CD4-positive, CD25-positive, alpha-beta regulatory T cell (primary cell): ENCODE measurements around the gene FAM13C. TPM values are rescaled to one million over a fixed set of nuclear protein-coding genes. Genes with fewer than 3 reads are reported as not detected.

Experiments used
- ATAC-seq, 2 donors: fragments of 150-1000 bp; cut with Tn5 transposase; one replicate each; pipeline ENCODE4 v1.10.0; 2021; ENCODE audit warnings: low read depth in 2 of 2, moderate number of reproducible peaks in 2 of 2, moderate library complexity in 1 of 2
- DNase-seq, 3 donors: peaks; one replicate each; pipeline versions ENCODE4 v3.0.0 to v3.0.0-alpha.2; 2012 to 2022; ENCODE audit warnings: mixed read lengths in 1 of 3
- H3K27ac ChIP-seq: one replicate; pipeline ENCODE4 v1.7.0; 2013; ENCODE audit warnings: mild to moderate bottlenecking, low read length; ENCODE audit not compliant: insufficient read depth, poor library complexity, severe bottlenecking
- H3K27me3 ChIP-seq: one replicate; pipeline ENCODE4 v1.7.0; 2013; ENCODE audit warnings: low read length; ENCODE audit not compliant: control insufficient read depth, insufficient read depth
- H3K36me3 ChIP-seq: one replicate; pipeline ENCODE4 v1.7.0; 2013; ENCODE audit warnings: mild to moderate bottlenecking, low read length, moderate library complexity; ENCODE audit not compliant: control insufficient read depth, insufficient read depth
- H3K4me1 ChIP-seq: 2 replicates; pipeline ENCODE4 v1.7.0; 2013; ENCODE audit warnings: mild to moderate bottlenecking, low read length; ENCODE audit not compliant: insufficient read depth, control insufficient read depth, poor library complexity, severe bottlenecking
- H3K4me3 ChIP-seq: one replicate; pipeline ENCODE4 v1.7.0; 2013; ENCODE audit warnings: low read depth, mild to moderate bottlenecking, low read length, moderate library complexity
- H3K9me3 ChIP-seq, 2 experiments: 1 replicate in 1 of 2; 2 replicates in 1 of 2; pipeline ENCODE4 v1.7.0; 2013; ENCODE audit warnings: low read length in 2 of 2, mild to moderate bottlenecking in 1 of 2, moderate library complexity in 1 of 2; ENCODE audit not compliant: control insufficient read depth in 2 of 2
- H3K27ac Mint-ChIP-seq, 3 donors: one replicate each; pipeline ENCODE4 v1.8.0; 2020 to 2022; ENCODE audit warnings: mild to moderate bottlenecking in 3 of 3, mixed read lengths in 3 of 3, moderate library complexity in 2 of 3
- H3K27me3 Mint-ChIP-seq: one replicate; pipeline ENCODE4 v1.8.0; 2022; ENCODE audit warnings: mild to moderate bottlenecking, mixed read lengths
- H3K36me3 Mint-ChIP-seq: one replicate; pipeline ENCODE4 v1.8.0; 2020; ENCODE audit warnings: mixed read lengths
- H3K4me1 Mint-ChIP-seq, 4 donors: one replicate each; pipeline ENCODE4 v1.8.0; 2020 to 2022; ENCODE audit warnings: mixed read lengths in 4 of 4, mild to moderate bottlenecking in 1 of 4
- H3K4me3 Mint-ChIP-seq, 4 donors: one replicate each; pipeline ENCODE4 v1.8.0; 2020 to 2022; ENCODE audit warnings: mild to moderate bottlenecking in 4 of 4, mixed read lengths in 4 of 4, moderate library complexity in 3 of 4
- H3K9me3 Mint-ChIP-seq, 7 donors: one replicate each; pipeline ENCODE4 v1.8.0; 2020 to 2022; ENCODE audit warnings: mixed read lengths in 7 of 7, mild to moderate bottlenecking in 3 of 7, moderate library complexity in 2 of 7
- polyA plus RNA-seq, 4 donors: library from polyadenylated mRNA; unstranded; fragments of 300-500 nt; fragmentation: Illumina TruSeq; gene quantifications; one replicate each; pipeline ENCODE4 v1.2.3, GENCODE V29; 2021
- total RNA-seq: library from RNA; stranded (reverse); gene quantifications from one replicate; pipeline ENCODE4 v1.2.3, GENCODE V29; 2022

Gene FAM13C
- total and polyA plus RNA-seq, 5 donors from 2014 or later: not detected

DNA sequence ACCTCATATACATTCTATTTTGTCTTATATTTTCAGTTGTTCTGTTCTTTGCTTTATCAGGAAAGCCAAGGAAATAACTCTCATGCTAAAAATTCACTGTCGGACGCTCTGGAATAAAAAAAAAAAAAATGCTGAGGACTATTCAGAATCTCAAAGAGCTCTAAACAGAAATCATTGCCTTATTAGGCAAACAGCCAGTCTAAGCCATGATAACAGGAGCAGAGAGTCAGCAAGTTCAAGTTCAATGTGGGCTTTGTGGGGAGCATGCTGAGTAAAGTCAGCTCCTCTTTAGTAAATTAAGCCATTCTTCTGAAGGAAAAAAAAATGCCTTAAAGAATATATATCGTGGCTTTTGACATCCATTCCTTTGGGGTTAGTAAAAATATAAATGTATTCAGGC lies 13.6 kb upstream of the FAM13C start:
- no peaks in the 10 kb centered on the region for H3K9me3 ChIP-seq
- H3K9me3 Mint-ChIP-seq: peaks cover 0 to 2% (median 0%) of the 10 kb centered on the region in 7 donors
- DNase-seq: no peak

DNA sequence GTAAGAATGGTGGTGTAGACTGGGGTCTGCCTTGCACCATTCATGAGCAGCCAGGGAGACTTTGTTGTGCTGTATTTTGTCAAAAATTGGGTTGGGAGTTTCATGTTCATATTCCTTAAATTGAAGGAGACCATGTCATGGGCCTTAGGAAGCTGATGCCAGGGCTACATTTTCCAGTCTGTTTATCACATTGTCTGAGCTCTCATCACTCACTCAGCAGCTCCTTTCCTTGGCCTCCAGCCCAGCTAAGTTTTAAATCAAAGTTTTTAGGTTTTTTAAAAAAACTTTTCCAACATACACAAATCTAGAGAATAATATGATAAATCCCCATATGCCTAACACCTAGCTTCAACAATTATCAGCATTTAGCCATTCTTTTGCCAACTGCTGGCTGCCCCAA lies 12.6 kb upstream of the FAM13C start:
- Histone ChIP-seq H3K4me1 (no peaks in the 10 kb centered on the region), H3K4me3 (no peak overlapping the region), H3K9me3 (no peaks in the 10 kb centered on the region), H3K36me3 (no peaks in the 10 kb centered on the region), H3K27me3 (peaks cover 2% of the 10 kb centered on the region), H3K27ac (no peak overlapping the region)
- no peaks in the 10 kb centered on the region for H3K4me1 Mint-ChIP-seq
- H3K27ac Mint-ChIP-seq: no peak overlapping the region
- no peaks in the 10 kb centered on the region for H3K36me3 Mint-ChIP-seq
- DNase-seq (no peak), ATAC-seq (no peak)
- H3K27me3 Mint-ChIP-seq: peaks cover 5% of the 10 kb centered on the region
- H3K9me3 Mint-ChIP-seq: peaks cover 0 to 2% (median 0%) of the 10 kb centered on the region in 7 donors
- H3K4me3 Mint-ChIP-seq: no peak overlapping the region

More for the DNA sequence above, 13.6 kb upstream of the FAM13C start:
- H3K36me3 Mint-ChIP-seq: no peaks in the 10 kb centered on the region
- H3K27ac ChIP-seq: no peak overlapping the region
- ATAC-seq: no peak
- no peak overlapping the region for H3K4me3 ChIP-seq
- H3K27ac Mint-ChIP-seq: no peak overlapping the region
- no peaks in the 10 kb centered on the region for H3K4me1 ChIP-seq
- H3K4me1 Mint-ChIP-seq: no peaks in the 10 kb centered on the region
- no peaks in the 10 kb centered on the region for H3K36me3 ChIP-seq
- peaks cover 5% of the 10 kb centered on the region for H3K27me3 Mint-ChIP-seq
- no peak overlapping the region for H3K4me3 Mint-ChIP-seq
- peaks cover 2% of the 10 kb centered on the region for H3K27me3 ChIP-seq

DNA sequence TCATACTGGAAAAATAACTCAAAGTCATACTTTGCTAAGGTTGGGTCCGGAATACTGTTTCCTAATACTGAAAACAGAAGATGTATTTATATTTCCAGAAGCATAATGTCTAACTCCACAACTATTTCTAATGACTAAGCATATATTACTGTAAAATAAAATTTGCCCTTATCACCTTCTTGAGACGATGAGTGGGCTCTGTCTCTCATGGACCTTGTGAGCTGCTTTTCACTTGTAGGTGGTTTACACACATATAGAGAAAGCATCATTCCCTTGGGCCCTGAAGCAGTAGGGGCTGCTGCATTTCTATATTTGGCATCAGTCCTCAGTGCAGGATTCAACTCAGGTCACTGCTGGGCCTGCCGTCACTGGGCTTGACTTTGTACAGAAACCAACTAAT lies 10.7 kb upstream of the FAM13C start:
- Histone ChIP-seq H3K27ac (no peak overlapping the region), H3K4me1 (no peaks in the 10 kb centered on the region), H3K4me3 (no peak overlapping the region), H3K9me3 (no peaks in the 10 kb centered on the region), H3K36me3 (no peaks in the 10 kb centered on the region), H3K27me3 (no peaks in the 10 kb centered on the region)
- Mint-ChIP-seq H3K4me3 (no peak overlapping the region), H3K9me3 (peaks cover 0 to 2% (median 0%) of the 10 kb centered on the region in 7 donors), H3K27me3 (peaks cover 5% of the 10 kb centered on the region), H3K4me1 (no peaks in the 10 kb centered on the region), H3K27ac (no peak overlapping the region), H3K36me3 (no peaks in the 10 kb centered on the region)
- no peak for ATAC-seq
- no peak for DNase-seq

DNA sequence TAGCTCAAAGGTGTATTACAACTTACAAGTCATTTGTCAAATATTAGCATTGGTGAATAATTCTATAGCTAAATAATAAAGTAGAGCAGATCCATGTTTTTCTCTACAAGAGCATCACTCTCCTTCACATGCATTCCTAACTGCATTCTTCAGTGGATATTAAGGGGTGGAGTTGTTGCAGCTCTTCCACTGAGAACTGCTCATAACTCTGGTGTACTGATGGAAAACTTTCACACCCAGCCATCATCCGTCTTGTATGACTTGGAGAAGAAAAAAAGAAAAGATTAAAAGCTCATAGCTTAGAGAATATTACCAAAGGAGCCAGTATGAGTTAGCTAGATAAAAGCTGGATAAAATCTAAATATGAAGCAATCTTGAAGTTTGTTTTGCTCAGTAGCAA lies 10.2 kb upstream of the FAM13C start:
- ATAC-seq: no peak
- Histone ChIP-seq H3K9me3 (no peaks in the 10 kb centered on the region), H3K4me1 (no peaks in the 10 kb centered on the region), H3K27me3 (no peaks in the 10 kb centered on the region), H3K27ac (no peak overlapping the region), H3K4me3 (no peak overlapping the region), H3K36me3 (no peaks in the 10 kb centered on the region)
- Mint-ChIP-seq H3K4me1 (no peaks in the 10 kb centered on the region), H3K4me3 (no peak overlapping the region), H3K27ac (no peak overlapping the region), H3K27me3 (peaks cover 5% of the 10 kb centered on the region), H3K9me3 (peaks cover 0 to 2% (median 0%) of the 10 kb centered on the region in 7 donors), H3K36me3 (no peaks in the 10 kb centered on the region)
- DNase-seq: no peak

DNA sequence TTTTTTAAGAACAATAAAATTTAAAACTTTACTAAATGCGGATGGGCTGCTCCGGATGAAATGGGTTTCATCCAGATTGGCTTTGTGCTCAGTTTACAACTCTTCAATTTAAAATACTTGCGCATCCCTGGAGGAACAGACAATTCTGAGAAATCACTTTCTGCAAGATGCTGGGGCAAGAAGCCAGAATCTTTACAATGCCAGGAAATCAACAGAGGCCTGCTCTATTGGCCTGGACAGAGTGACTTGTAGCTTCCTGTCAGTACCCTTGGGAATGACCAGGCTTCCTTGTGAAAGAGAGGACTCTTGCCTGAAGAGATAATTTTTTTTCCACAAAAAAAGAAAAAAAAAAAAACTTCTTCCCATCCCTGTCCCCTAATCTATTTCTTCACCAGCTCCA lies 3.9 kb upstream of the FAM13C start:
- ATAC-seq: no peak
- H3K27ac ChIP-seq: no peak overlapping the region
- DNase-seq: no peak
- H3K36me3 Mint-ChIP-seq: no peaks in the 10 kb centered on the region
- H3K4me3 ChIP-seq: no peak overlapping the region
- H3K27ac Mint-ChIP-seq: no peak overlapping the region
- H3K27me3 ChIP-seq: peaks cover 6% of the 10 kb centered on the region
- H3K9me3 ChIP-seq: no peaks in the 10 kb centered on the region
- H3K9me3 Mint-ChIP-seq: no peaks in the 10 kb centered on the region
- no peaks in the 10 kb centered on the region for H3K36me3 ChIP-seq
- peaks cover 0 to 6% (median 2%) of the 10 kb centered on the region in 4 donors for H3K4me1 Mint-ChIP-seq
- H3K4me1 ChIP-seq: no peaks in the 10 kb centered on the region
- H3K4me3 Mint-ChIP-seq: no peak overlapping the region
- peaks cover 17% of the 10 kb centered on the region for H3K27me3 Mint-ChIP-seq

DNA sequence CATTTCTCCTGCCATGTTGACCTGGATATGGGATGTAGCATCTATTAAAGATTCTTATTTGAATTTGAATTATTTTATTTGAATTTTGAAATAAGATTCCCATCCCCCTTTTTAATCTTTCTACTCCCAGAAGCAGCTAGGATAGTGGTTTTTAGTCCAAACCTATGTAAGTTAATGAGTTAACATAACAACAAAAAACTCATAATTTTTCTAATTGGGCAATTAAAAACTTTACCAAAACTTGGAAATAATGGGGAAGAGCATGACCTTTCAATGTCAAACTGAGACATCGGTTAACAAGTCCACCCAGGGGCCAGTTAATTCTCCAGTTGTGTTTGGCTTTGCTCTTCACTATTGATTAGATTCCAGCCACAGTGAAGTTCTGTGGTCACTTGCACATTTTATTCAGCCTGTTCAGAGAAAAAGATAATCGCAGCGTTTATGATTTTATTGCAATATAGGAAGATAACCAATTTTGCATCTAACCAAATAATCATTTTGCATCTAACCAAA lies 1.2 kb upstream of the FAM13C start:
- no peaks in the 10 kb centered on the region for H3K9me3 ChIP-seq
- no peak overlapping the region for H3K27ac ChIP-seq
- no peak overlapping the region for H3K4me3 ChIP-seq
- ATAC-seq (no peak), DNase-seq (no peak)
- peaks cover 17% of the 10 kb centered on the region for H3K27me3 Mint-ChIP-seq
- H3K36me3 Mint-ChIP-seq: no peaks in the 10 kb centered on the region
- H3K4me3 Mint-ChIP-seq: no peak overlapping the region
- no peaks in the 10 kb centered on the region for H3K4me1 ChIP-seq
- H3K4me1 Mint-ChIP-seq: peaks cover 0 to 6% (median 2%) of the 10 kb centered on the region in 4 donors
- H3K27me3 ChIP-seq: peaks cover 6% of the 10 kb centered on the region
- no peak overlapping the region for H3K27ac Mint-ChIP-seq
- H3K36me3 ChIP-seq: no peaks in the 10 kb centered on the region
- H3K9me3 Mint-ChIP-seq: peaks cover 0 to 2% (median 0%) of the 10 kb centered on the region in 7 donors

DNA sequence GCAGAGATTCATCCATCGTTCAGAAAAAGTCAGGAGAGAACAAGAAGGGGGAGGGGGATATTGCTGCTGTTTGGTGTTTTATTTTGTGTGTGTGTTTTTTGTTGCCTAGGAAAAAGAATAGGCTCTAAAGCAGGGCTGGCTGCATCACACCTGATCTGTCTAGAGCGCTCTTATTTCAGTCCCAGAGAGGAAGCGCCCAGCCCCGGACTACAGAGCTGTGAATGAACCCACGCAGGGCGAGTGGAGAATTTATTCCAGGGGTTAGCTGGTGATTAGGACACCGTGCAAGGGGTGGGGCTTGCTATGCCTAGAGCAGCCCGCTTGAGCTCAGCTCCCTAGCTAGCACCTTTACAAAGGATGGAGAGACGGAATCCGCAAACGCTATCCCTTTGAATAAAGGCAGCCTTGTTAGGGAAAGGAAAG lies 621 bp upstream of the FAM13C start:
- peaks cover 0 to 2% (median 0%) of the 10 kb centered on the region in 7 donors for H3K9me3 Mint-ChIP-seq
- no peak overlapping the region for H3K27ac Mint-ChIP-seq
- no peaks in the 10 kb centered on the region for H3K36me3 Mint-ChIP-seq
- Histone ChIP-seq H3K4me3 (no peak overlapping the region), H3K27me3 (peaks cover 6% of the 10 kb centered on the region), H3K9me3 (no peaks in the 10 kb centered on the region), H3K36me3 (no peaks in the 10 kb centered on the region), H3K4me1 (no peaks in the 10 kb centered on the region), H3K27ac (no peak overlapping the region)
- ATAC-seq (peak in 1 of 2 donors; percentile 19), DNase-seq (no peak)
- H3K27me3 Mint-ChIP-seq: peaks cover 17% of the 10 kb centered on the region
- H3K4me1 Mint-ChIP-seq: peaks cover 0 to 6% (median 2%) of the 10 kb centered on the region in 4 donors
- H3K4me3 Mint-ChIP-seq: peak overlapping the region in 2 of 4 donors; percentile 60

DNA sequence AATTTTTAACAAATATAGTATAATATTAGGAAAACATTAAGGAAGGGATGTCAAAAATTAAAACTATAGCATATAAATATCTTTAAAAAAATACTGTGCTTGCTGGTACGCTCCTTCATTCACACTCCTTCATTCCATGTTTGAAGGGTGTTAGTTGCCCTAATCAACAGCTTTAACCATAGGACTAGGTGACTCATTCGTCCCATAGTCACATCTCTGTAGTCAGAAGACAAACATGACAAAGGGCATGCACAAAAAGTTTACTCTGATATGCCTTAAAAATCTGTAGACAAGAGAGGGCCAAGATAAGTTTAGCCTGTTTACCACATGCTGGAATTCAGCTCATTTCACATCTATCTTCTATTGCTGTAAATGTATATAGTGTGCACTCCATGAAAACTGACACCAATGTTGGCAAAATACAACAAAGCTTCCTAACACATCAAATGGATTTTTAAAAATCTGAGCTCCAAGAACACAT lies 646 bp downstream of the FAM13C start:
- no peak for ATAC-seq
- no peaks in the 10 kb centered on the region for H3K36me3 Mint-ChIP-seq
- Histone ChIP-seq H3K9me3 (no peaks in the 10 kb centered on the region), H3K4me3 (no peak overlapping the region), H3K27ac (no peak overlapping the region), H3K36me3 (no peaks in the 10 kb centered on the region), H3K4me1 (no peaks in the 10 kb centered on the region), H3K27me3 (peaks cover 6% of the 10 kb centered on the region)
- no peak for DNase-seq
- H3K27ac Mint-ChIP-seq: no peak overlapping the region
- H3K4me1 Mint-ChIP-seq: peaks cover 0 to 6% (median 2%) of the 10 kb centered on the region in 4 donors
- H3K27me3 Mint-ChIP-seq: peaks cover 17% of the 10 kb centered on the region
- H3K9me3 Mint-ChIP-seq: peaks cover 0 to 3% (median 0%) of the 10 kb centered on the region in 7 donors
- peak overlapping the region in 1 of 4 donors; percentile 50 for H3K4me3 Mint-ChIP-seq
